Endometrial microvascular endothelial cells (primary cell): ENCODE measurements around the gene GGT6. TPM values are rescaled to one million over a fixed set of nuclear protein-coding genes. Genes with fewer than 3 reads are reported as not detected.

Experiments used
- in situ Hi-C: cut with HindIII; loops from 2 replicates; pipeline ENCODE4 v1.10.0; 2017; ENCODE audit warnings: low sequenced_read_pairs, low pct_unique_long_range_greater_than_20kb; ENCODE audit errors: inconsistent ontology term
- total RNA-seq: library from RNA; depleted of rRNA; stranded (reverse); fragments of >200 nt; gene quantifications from one replicate; pipeline ENCODE4 v1.2.3, GENCODE V29; 2015; ENCODE audit errors: inconsistent ontology term

Gene GGT6
- total RNA-seq, 1 donor from 2014 or later = not detected

DNA sequence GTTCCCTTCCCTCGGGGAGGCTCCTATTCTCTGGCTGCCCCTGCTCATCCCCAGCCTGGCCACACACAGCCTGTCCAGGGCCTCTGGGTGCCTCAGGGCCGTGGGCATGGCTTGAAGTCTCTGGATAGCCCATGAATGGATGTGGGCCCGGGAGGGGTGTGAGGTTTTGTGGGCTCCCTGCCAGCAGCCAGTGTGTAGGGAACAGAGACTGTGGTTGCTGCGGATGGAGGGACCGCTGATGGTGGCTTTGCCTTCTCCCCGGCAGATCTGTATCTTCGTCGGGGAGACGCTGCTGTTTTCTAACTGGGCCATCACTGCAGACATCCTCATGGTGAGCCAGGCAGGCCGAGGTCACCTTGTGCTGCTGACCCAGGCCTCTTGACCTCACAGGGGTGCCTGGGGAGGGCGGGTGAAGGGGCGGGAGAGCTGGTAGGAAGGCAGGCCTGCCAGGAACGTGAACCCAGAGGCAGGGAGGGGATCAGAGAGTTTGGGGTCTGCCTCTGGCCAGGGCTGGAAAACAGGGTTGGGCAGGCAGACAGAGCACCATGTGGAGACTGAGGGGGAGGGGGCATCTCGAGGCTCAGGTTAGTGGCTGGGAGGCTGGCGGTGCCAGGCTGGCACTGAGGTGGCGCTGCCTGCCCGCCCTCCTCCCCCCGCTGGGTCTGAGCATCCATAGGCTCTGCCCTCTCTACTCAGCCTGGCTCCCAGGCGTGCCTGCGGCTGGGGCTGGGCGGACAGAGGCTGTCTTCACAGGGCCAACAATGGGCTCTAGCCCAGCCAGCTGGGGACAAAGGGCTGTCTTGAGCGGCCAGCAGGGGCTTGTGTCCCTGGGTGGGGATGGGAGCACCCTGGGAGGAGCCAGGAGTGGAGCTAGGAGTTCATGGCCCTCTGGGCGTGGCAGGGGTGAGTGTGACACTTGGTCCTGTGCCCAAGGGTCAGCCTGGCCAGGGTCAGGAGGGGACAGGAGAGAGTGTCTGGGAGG lies 26.6 kb downstream of the GGT6 start:
- in situ Hi-C loops = loop anchor here (10.0 kb wide), 1 partner anchor 109 kb away; no protein-coding TSS in a partner anchor

DNA sequence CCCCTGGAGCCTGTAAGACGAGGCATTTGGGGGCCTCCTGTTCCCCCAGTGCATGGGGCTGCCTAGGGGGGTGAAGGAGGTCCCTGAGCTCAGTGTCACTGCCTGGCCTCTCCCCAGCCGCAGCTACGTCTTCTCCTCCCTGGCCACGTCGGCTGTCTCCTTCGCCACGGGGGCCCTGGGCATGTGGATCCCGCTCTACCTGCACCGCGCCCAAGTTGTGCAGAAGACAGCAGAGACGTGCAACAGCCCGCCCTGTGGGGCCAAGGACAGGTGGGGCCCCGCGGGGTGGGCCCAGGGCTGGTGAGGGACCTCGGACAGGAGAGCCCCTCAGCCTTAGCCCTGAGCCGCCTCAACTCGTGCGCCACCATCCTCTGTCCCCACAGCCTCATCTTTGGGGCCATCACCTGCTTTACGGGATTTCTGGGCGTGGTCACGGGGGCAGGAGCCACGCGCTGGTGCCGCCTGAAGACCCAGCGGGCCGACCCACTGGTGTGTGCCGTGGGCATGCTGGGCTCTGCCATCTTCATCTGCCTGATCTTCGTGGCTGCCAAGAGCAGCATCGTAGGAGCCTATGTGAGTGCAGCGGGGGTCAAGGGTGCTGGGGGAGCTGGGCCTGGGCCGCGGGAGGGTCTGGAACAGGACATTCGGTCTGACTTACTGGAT lies 27.4 kb downstream of the GGT6 start:
- in situ Hi-C loops = loop anchor here (10.0 kb wide), 1 partner anchor 108 kb away; no protein-coding TSS in a partner anchor

DNA sequence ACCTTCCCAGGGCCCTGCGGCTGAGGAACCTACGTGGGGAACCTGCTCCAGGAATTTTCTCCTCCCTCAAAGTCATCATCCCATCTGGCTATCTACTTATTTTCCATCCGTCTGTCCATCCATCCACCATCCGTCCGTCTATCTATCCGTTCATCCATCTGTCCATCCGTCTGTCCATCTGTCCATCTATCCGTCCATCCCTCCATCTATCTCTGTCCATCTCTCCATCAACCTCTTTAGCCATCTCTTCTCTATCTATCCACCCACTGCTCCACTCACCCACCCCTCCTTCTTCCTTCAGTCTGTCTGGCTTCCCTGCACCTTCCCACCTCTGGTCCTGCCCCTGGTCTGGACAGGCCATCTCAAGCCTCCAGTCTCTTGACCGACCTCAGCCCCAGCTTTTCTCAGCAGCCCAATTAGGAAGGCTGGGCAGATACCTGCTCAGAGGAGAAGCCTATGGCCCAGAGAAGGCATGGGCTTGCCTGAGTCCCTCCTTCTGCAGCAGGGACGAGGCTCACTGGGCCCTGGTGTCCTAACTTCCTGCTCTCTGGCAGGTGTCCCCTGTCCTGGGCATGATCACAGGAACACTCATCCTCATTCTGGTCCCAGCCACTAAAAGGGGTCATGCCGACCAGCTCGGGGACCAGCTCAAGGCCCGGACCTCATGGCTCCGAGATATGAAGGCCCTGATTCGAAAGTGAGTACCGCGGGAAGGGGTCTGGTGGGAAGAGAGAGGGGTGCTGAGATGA lies 28.2 kb downstream of the GGT6 start:
- in situ Hi-C loops = loop anchor here (10.0 kb wide), 1 partner anchor 107 kb away; no protein-coding TSS in a partner anchor

DNA sequence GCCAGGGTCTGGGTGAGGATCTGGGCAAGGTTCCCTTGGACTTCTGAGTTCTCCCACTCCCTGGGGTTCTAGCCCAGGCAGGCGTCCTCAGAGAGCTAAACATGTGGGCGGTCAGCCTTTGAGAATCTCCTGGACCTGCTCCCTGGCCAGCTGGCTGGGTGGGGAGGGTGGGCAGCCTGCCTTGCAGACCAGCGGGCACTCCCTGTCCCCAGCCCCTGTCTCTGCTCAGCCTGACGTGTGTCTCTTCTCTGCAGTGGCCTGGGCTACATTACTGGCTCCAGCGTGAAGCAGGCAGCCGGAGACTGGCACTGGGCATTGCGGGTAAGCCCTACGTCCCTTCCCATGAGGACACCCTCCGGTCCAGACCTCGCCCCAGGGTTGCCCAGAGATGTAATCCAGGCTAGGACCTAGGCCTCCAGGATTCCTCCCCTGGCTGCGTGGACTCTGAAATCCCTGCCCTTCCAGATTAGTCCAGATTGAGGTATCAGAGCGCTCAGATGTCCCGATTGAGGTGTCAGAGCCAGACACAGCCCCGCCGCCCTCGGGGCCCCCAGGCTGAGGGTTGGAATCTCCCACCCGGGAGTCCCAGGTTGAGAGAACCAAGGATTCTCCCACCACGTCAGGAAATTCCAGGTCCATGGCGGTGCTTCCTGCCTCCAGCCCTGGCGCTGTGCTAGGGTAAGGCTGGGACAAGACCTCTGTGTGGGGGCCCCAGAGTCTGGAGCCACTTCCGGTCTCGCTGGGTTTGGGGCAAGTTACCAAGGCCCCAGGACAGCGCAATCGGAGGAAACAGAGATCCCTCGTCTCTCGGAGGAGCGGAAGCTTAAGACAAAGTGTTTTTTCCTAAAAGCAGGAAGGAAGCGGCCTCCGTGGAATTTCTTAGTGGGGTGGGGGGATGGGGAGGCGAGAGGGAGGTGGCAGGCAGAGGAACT lies 29.3 kb downstream of the GGT6 start:
- in situ Hi-C loops = loop anchor here (10.0 kb wide), 1 partner anchor 106 kb away; no protein-coding TSS in a partner anchor

DNA sequence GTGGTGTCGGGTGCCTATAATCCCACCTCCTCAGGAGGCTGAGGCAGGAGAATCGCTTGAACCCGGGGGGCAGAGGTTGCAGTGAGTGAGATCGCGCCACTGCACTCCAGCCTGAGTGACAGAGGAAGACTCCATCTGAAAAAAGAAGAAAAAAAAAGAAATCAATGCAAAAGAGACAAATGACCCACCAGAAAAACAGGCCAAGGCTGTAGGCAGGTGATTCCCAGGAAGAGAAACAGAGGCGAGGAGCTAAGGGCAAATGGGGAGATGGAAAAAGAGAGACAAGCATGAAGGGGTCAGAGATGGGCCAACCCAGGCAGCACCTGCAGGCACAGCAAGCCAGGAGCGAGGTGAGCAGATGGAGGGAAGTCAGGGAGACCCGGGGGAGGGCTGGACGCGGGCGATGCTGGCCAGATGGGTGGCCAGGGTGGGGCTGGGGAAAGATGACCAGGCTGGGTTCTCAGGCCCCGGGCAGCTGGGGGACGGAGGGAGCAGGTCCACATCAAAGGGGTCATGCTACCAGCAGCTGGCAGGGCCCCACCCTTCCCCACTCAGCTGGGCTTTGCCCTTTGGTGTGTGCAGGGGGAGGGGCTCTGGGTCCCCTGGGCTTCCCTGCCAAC lies 30.7 kb downstream of the GGT6 start:
- in situ Hi-C loops = loop anchor here (10.0 kb wide), 1 partner anchor 105 kb away; no protein-coding TSS in a partner anchor

DNA sequence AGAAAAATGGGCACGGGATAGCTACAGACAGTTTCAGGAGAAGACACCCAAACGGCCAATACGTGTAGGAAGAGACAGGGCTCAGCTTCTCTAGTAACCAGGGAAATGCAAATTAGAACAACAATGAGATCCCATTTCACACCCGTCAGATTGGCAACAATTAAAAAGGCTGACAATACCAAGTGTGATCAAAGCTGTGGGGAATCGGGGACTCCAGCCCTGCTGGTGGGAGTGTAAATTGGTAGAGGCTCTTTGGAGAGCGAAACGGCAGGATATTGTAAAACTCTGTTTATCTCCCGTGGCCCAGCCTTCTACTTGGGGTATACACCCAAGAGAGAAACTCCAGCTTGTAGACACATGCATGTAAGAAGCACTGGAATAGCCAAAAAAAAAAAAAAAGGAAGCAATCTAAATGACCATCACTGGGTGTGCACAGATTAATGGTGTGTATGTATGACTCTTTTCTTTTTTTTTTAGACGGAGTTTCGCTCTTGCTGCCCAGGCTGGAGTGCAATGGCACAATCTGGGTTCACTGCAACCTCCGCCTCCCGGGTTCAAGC lies 32.7 kb downstream of the GGT6 start:
- in situ Hi-C loops = no loop called here

DNA sequence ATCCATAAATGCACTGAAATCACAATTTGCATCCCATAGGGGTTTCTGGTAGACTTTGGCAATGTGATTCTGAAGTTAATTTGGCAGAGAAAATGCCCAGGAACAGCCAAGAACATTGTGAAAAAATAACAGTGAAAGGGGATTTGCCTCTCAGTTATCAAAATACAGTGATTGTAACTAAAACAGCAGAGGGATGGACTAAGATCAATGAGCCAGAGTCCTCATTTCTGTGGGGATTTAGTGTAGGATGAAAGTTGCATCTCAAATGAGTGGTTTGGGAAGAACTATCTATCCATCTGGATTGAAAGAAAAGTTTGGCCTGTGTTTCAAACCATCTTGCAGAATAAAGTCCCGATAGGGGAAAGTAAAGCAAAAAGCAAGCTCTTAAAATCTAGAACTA lies 33.2 kb downstream of the GGT6 start:
- in situ Hi-C loops = no loop called here

DNA sequence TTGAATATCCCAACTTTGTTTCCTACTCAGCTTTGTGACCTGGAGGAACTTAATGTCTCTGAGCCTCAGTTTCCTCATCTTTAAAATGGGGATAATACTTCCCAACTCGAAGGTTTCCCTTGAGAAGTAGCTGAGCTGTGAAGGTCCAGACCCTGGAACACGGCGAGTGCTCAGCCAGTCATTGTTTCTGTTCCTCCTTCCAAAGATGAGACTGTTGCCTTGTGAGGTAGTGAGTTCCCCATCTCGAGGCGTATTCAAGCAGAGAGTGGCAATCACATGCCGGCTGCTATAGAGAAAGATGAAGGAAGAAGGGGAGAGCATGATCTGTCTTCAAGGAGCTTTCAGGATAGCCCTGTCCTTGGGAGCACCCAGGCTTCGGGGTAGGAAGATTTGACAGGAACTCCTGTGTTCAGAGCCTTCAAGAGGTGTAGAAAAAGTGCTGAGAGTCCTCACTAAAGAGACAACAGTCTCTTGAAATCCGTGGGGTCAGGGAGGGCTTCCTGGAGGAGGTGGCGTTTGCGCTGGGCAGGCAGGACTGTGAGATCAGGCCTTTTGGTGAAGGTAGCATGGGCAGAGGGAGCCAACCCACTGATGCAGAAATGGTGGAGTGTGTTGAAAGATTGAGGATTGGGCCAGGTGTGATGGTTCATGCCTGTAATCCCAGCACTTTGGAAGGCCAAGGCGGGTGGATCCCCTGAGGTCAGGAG lies 34.5 kb downstream of the GGT6 start:
- in situ Hi-C loops = no loop called here

DNA sequence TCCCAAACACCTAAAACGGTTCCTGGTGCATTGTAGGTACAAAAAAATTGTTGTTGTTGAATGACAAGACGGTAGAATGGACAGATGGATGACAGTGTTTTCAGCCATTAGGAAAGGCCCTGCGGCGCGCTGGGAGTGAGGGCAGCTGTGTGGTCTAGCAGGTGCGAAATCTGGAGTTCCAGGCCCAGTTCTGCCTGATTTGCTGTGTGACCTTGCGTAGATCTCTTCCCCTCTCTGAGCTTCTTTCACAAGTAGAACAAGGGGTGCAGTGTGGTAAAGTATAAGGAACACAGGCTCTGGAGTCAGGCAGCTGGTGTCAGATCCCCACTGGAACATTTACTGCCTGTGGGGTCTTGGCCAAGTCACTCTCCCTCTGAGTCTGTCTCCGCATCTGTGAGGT lies 36.4 kb downstream of the GGT6 start:
- in situ Hi-C loops = no loop called here

DNA sequence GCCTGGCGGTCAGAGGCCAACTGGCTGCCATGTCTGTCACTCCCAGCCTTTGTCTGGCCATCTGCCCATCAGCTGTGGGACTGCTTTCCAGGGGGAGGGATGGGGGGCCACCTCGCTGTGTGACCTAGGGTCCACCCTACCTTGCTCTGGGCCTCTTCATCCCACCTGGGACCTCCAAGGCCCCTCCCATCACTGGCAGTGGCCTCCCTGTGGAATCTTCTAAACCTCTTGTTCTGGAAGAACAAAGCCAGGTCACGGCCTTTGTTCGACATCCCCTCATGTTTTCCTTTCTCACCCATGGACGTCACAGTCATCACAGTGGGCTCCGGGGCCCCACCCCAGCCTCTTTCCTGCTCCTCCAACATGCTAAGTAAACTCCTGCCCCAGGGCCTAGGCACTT lies 37.7 kb downstream of the GGT6 start:
- in situ Hi-C loops = no loop called here

DNA sequence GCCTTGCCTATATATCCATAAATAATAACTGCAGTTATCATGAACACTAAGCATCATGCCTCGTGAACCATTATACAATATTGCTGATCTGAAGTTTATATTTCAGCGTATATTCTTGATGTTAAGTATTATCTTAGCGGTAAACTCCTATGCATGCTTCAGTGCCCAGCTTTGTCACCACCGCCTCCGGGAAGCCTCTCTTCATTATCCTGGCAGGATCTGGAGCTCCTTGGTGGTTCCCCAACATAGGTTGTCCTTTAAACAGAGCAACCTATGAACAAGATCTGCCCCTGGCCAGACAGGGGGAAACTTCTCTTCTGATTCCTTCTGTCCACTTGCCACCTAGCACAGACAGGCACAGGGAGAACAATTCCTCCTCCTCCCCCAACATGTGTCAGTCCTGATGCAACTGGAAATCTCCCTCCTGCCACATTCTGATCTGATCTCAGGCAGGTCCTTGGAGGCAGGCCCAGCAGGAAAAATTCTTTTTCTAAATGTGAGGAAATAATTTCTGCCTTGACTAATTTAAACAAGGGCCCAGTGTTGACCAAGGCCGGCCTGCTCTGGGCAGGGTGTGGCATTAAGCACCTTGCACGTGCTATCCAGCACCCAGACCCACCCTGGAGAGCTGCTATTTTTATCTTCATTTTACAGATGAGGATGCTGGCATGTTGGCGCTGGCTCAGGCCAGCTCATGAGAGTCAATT lies 39.3 kb downstream of the GGT6 start:
- in situ Hi-C loops = no loop called here

DNA sequence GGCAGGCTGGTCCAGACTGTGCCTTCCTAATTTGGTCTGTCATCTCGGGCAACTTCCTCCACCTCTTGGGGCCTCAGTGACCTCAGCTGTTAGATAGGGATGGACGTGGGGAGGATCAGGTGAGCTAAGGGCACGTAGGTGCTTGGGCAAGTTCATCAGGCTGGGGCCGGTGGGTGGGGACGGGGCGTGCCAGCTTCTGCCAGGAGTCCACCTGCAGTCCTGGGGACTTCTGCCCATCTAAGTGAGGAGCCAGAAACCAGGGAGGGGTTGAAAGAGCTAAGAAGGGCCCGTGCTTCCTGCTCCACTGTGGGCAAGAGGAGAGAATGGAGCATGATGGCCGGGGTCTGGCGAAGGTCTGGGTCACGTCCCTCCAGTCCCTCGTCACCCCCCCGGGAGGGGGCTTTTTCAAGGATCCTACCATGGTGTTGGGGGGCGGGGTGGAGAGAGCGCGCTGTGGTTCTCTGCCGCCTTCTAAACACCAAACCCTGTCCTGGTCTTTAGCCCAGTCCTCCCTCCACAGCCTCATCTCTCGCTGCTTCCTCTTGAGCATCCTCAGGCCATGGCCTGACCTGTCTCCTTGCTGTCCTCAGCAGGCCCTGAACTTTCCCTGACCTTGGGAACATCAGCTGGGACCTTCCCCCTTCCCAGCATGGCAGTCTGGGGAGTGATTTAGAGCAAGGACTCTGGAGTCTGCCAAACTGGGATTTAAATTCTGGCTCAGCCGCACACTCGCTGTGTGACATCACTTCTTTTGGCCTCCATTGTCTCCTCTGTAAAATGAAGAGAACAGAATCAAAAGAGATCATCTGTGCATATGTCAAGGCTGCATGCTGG lies 40.1 kb downstream of the GGT6 start:
- in situ Hi-C loops = no loop called here

DNA sequence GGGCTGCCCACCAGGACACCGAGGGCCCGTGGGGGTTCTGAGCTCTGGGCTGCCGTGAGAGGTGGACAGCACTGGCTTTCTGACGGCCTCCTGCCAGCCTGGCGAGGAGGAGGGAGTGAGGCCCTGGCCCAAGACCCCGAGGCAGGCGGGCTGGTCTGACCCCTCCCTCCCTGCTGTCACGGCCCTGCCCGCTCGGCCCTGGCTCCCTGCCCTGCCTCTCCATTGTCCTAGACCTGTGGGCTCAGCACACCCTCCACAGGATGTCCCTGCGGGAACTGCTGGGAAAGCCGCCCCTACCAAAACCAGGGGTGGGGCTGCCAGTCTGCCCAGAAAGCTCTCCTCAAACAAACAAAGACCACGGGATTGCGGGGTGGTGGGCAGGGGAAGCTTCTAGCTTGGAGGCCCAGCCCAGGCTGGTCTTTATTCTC lies 41.0 kb downstream of the GGT6 start:
- in situ Hi-C loops = no loop called here

DNA sequence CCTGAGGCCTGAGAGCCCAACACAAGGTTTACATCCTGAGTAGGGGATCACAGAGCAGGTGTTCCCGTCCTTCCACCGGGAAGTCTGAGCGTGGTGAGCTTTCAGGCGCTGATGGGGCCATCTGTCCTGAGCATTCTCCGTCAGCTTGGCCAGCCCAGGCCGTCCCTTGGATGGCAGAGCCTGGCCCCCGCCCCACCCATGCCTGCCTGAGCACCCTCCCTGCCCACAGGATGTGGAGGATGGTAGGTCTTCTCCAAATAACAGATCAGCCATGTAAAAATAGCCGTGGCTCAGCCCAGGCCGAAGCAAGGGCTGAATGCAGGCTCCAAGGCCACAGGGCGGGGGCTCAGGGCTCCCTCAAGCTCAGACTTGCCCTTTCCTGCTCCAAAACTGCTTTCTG lies 41.5 kb downstream of the GGT6 start:
- in situ Hi-C loops = no loop called here

DNA sequence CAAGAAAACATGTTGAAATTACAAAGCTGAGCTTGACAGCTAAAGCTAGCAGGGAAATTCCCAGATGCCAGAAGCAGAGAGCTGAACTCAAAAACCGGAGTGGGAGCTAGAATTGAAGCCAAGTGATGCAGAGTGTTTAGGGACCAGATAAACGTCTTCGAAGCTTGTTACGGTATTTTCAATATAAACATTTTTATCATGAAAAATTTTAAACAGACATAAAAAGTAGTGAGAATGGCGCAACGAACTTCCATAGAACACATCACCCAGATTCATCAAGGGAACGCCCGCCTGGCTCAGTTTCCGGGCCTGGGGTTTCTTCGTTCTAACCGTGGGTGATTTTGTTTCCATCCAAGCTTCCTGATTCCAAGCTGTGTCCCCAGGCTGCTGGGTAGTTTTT lies 43.6 kb downstream of the GGT6 start:
- in situ Hi-C loops = no loop called here
